Vagina (tissue), 2 donors: ENCODE results near the gene NPY5R.

ENCODE experiments used
- POLR2A ChIP-seq, 2 donors: fragments of 450-650 bp; IDR thresholded peaks; one replicate each; pipeline ENCODE4 v1.6.1; 2017; ENCODE audit warnings: antibody characterized with exemption in 2 of 2, mild to moderate bottlenecking in 2 of 2, moderate library complexity in 2 of 2
- POLR2AphosphoS5 ChIP-seq, 2 donors: sonication (generic); formaldehyde crosslinking; IDR thresholded peaks; one replicate each; pipeline ENCODE4 v1.9.0; 2017; ENCODE audit warnings: antibody characterized with exemption in 2 of 2, mild to moderate bottlenecking in 2 of 2, low read depth in 1 of 2; ENCODE audit not compliant: insufficient read depth in 1 of 2
- TF ChIP-seq, protein P1 (sequence below), 3 experiments: fragments of 450-650 bp in 2 of 3; fragments of 200-600 bp in 1 of 3; sonication (generic) in 1 of 3; IDR thresholded peaks; one replicate each; pipeline ENCODE4 v1.5.1; 2017 to 2019; ENCODE audit warnings: antibody characterized with exemption in 3 of 3, mild to moderate bottlenecking in 2 of 3, moderate library complexity in 2 of 3

DNA sequence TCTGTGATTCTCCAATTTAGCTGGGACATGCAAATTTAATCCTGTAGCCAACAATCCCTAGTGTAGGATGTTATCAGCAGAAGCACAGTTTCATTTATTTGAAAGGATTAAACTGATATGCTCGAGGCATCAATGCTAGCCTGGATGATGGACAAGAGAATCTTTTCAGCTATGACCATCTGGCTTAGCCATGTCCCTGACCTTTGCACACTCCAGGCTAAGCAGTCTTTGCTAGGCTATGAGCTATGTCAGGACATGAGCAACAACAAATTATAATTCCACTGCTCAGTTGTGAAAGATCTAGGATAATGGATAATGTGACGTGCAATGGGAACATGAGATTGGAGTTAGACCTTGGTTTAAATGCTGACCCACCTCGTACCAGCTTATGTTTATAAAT, 43.2 kb upstream of the NPY5R start:
- TF ChIP-seq, protein P1, sequence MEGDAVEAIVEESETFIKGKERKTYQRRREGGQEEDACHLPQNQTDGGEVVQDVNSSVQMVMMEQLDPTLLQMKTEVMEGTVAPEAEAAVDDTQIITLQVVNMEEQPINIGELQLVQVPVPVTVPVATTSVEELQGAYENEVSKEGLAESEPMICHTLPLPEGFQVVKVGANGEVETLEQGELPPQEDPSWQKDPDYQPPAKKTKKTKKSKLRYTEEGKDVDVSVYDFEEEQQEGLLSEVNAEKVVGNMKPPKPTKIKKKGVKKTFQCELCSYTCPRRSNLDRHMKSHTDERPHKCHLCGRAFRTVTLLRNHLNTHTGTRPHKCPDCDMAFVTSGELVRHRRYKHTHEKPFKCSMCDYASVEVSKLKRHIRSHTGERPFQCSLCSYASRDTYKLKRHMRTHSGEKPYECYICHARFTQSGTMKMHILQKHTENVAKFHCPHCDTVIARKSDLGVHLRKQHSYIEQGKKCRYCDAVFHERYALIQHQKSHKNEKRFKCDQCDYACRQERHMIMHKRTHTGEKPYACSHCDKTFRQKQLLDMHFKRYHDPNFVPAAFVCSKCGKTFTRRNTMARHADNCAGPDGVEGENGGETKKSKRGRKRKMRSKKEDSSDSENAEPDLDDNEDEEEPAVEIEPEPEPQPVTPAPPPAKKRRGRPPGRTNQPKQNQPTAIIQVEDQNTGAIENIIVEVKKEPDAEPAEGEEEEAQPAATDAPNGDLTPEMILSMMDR (IDR thresholded peaks at IDR 0.05) = no peak
- TF ChIP-seq POLR2A (IDR thresholded peaks at IDR 0.05) (no peak), POLR2AphosphoS5 (IDR thresholded peaks at IDR 0.05; ENCODE audit: insufficient read depth in 1 of 2, low read depth in 1 of 2) (no peak)
